Kidney epithelial cell (primary cell): Measurements from ENCODE around the gene POLR2H. TPM values are rescaled to one million over a fixed set of nuclear protein-coding genes. Genes with fewer than 3 reads are reported as not detected.
A peak's percentile ranks its signal among the peaks of the same experiment; 100 is the strongest.

Source experiments
- DNase-seq: peaks from one replicate; pipeline ENCODE4 v3.0.0-alpha.2; 2010; ENCODE audit warnings: low read depth
- H3K27me3 ChIP-seq: 2 replicates; pipeline ENCODE4 v1.6.0; 2011; ENCODE audit warnings: low read length; ENCODE audit not compliant: control insufficient read depth, insufficient read depth
- H3K36me3 ChIP-seq: 2 replicates; pipeline ENCODE4 v1.5.1; 2011; ENCODE audit warnings: low read length; ENCODE audit not compliant: control insufficient read depth, insufficient read depth
- H3K4me3 ChIP-seq: 2 replicates; pipeline ENCODE4 v1.5.1; 2011; ENCODE audit warnings: low read depth, mild to moderate bottlenecking, control low read depth, low read length
- total RNA-seq: library from RNA; depleted of rRNA; stranded (reverse); fragments of >200 nt; gene quantifications from 2 replicates; pipeline ENCODE4 v1.2.3, GENCODE V29; 2015
- TF ChIP-seq, protein P1 (sequence below): IDR thresholded peaks from 2 replicates; pipeline ENCODE4 v1.5.1; 2011; ENCODE audit warnings: mild to moderate bottlenecking, moderate library complexity, low read length, control low read depth, inconsistent platforms; ENCODE audit not compliant: insufficient read depth, poor library complexity, severe bottlenecking

POLR2H gene
- total RNA-seq, 1 donor from 2014 or later = 79.8 TPM

DNA sequence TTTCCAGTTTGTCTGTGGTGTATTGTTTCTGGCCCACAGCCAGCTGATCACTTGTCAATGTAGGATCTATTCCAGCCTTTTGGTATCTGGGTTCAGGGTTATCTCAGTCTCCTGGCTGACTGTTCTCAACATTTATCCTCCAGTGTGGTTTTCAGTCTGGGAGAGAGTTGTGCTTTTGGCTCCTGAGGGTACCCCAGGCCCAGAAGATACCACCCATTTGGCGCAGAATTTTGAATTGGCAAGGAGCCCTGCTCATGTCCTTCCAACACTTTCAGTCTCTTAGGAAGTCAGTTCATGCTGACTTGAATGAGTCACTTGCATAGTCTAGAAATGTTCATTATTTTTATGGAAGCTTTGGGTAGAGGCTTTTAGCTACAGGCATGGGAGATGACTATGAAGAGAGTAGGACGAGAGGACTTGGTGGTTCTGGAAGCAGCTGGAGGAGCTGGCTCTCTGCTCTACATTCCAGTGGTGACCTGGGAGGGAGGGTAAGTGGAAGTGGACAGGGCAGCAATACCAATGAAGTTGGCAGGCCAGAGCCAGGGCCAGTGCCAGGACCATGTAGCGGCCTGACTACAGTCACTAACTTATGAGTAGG is 7.2 kb downstream of the POLR2H start:
- H3K4me3 ChIP-seq = no peak overlapping the region
- H3K27me3 ChIP-seq = peaks cover 7% of the 10 kb centered on the region
- H3K36me3 ChIP-seq = peaks cover 7% of the 10 kb centered on the region
- TF ChIP-seq, protein P1, sequence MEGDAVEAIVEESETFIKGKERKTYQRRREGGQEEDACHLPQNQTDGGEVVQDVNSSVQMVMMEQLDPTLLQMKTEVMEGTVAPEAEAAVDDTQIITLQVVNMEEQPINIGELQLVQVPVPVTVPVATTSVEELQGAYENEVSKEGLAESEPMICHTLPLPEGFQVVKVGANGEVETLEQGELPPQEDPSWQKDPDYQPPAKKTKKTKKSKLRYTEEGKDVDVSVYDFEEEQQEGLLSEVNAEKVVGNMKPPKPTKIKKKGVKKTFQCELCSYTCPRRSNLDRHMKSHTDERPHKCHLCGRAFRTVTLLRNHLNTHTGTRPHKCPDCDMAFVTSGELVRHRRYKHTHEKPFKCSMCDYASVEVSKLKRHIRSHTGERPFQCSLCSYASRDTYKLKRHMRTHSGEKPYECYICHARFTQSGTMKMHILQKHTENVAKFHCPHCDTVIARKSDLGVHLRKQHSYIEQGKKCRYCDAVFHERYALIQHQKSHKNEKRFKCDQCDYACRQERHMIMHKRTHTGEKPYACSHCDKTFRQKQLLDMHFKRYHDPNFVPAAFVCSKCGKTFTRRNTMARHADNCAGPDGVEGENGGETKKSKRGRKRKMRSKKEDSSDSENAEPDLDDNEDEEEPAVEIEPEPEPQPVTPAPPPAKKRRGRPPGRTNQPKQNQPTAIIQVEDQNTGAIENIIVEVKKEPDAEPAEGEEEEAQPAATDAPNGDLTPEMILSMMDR = no peak
- DNase-seq = no peak

DNA sequence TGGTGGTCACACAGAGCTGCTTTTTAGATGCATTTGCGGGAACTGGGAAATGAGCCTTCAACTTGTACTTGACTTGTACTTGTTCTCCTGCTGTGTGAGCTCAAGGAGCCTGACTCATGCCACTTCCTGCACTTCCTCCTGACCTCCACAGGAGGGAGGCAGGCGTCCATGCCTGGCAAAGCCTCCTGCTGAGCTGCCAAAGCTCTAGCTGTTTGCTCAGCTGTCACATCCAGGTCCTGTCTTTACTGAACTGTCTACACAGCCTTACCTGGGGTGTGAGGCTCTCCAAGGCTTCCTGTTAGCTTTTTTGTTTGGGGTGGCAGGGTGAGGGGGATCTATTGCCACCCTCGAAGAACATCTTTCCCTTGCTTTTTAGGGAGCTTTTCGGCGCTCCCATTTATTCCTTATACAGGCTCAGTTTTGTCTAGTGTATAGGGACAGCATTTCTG is 10.1 kb downstream of the POLR2H start:
- Histone ChIP-seq H3K4me3 (no peak overlapping the region), H3K36me3 (peaks cover 7% of the 10 kb centered on the region), H3K27me3 (peaks cover 15% of the 10 kb centered on the region)
- DNase-seq = peak; percentile 57
- TF ChIP-seq, protein P1 = peak; percentile 98

- H3K36me3 ChIP-seq = peaks cover 6% of the 10 kb centered on the region
- no peak overlapping the region for H3K4me3 ChIP-seq
- DNase-seq = no peak
- peaks cover 22% of the 10 kb centered on the region for H3K27me3 ChIP-seq
- TF ChIP-seq, protein P1 = no peak
Measured at GRCh38 chr3:184372296-184372821, 10.8 kb downstream of the POLR2H start.

GRCh38 chr3:184372911-184373310 is 11.4 kb downstream of the POLR2H start:
- DNase-seq = no peak
- Histone ChIP-seq H3K27me3 (peaks cover 27% of the 10 kb centered on the region), H3K4me3 (no peak overlapping the region), H3K36me3 (peaks cover 5% of the 10 kb centered on the region)
- TF ChIP-seq, protein P1 = no peak

DNA sequence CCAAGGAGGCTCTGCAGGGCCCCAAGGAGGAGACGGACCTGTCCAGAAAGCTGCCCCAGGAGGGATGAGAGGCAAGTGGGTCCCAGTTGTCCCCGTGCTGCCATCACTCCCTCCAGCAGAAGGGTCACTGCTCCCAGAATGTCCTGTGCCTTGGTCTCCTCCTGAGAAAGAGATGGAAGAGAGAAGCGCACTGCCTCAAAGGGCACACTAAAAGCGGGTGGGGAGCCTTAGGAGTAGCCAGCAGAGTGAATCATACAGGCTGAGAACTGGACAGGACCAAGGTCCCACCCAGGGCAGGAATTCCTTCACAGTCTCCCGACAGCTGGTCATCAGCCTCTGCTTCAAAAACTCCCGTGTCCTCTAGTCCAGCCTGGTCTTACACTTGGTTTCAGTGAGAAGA is 11.9 kb downstream of the POLR2H start:
- no peak overlapping the region for H3K4me3 ChIP-seq
- DNase-seq = no peak
- TF ChIP-seq, protein P1 = no peak
- H3K27me3 ChIP-seq = peaks cover 31% of the 10 kb centered on the region
- peaks cover 3% of the 10 kb centered on the region for H3K36me3 ChIP-seq
